Peyer's patch (tissue), 4 donors: ENCODE results near the gene SLC9A5.

ENCODE experiments used
- CTCF ChIP-seq, 6 experiments: fragments of 450-650 bp in 4 of 6; fragments of 200-600 bp in 2 of 6; sonication (generic) in 1 of 6; IDR thresholded peaks; one replicate each; pipeline ENCODE4 v1.5.1; 2017 to 2019; ENCODE audit warnings: antibody characterized with exemption in 6 of 6, mild to moderate bottlenecking in 3 of 6, moderate library complexity in 1 of 6
- POLR2A ChIP-seq, 2 donors: fragments of 450-650 bp; IDR thresholded peaks; one replicate each; pipeline ENCODE4 v1.5.1; 2017; ENCODE audit warnings: antibody characterized with exemption in 2 of 2, mild to moderate bottlenecking in 2 of 2, moderate library complexity in 2 of 2

GRCh38 chr16:67215706-67216105 lies 33.1 kb upstream of the SLC9A5 start:
- TF ChIP-seq CTCF (IDR thresholded peaks at IDR 0.05) (no peak), POLR2A (IDR thresholded peaks at IDR 0.05) (no peak)
